ENCODE measurements around the gene GFER.

Gene GFER

DNA sequence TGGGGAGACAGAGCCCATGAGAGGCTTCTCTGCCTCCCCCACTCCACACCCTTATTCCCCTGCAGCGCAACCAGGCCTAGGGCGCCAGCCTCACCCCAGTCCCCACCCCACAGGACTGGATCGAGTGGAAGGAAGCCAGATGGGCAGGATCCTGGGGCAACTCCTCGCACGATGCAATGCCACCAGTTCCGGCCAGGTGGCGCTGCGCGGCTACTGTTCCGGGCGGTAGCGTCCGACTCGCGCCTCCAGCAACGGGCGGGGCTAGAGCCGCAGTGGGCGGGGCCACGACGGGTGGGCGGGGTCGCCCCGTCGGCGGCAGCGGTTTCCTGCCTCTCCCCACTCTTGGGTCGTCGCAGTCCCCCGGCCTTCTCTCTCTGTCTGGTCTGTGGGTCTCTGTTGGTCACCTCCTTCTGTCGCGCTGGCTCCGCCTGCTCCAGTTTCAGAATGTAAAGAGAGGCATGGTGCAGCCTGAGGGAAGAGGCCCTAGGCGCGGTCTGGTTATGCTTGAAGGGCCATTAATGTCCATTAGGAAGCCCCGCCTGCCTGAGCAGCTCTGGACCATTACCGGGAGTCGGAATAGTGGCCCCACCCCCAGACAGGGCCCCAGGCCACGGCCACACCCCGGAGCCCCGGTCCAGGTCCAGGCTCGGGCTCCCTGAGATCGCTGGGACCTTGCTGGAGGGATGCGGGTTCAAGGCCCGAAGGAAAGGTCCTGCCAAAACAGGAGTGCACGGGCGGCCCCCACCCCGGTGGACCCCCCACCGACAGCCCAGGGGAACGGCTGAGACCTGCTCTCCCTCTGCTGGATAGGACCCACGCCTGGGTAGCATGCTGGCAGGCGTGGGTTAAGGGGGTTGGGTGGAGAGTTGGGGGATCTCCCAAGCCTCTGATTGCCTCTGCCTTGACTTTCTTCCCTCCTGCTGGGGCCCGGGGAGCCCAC, 39.4 kb downstream of the GFER start:
- TF ChIP-seq CREB1 (IDR thresholded peaks at IDR 0.05; ENCODE audit: low read depth) (peak; percentile 10; the same call in 1 of the 2 replicates), NFIC (IDR thresholded peaks at IDR 0.05) (no peak; the same call in 1 of the 2 replicates), TAF1 (IDR thresholded peaks at IDR 0.05; ENCODE audit: low read depth) (0 out of 2 replicates have a peak, but pooled peaks have one; percentile 37), YY1 (IDR thresholded peaks at IDR 0.05; ENCODE audit: low read depth) (0 out of 2 replicates have a peak, but pooled peaks have one; percentile 13), CEBPB (IDR thresholded peaks at IDR 0.05) (no peak), FOXM1 (IDR thresholded peaks at IDR 0.05; ENCODE audit: borderline replicate concordance, low read depth) (no peak), TEAD4 (IDR thresholded peaks at IDR 0.05) (peak; percentile 46), EP300 (IDR thresholded peaks at IDR 0.05; ENCODE audit: borderline replicate concordance) (peak; percentile 49; the same call in 1 of the 2 replicates), RAD21 (IDR thresholded peaks at IDR 0.05; ENCODE audit: low read depth) (peak; percentile 98), TCF12 (IDR thresholded peaks at IDR 0.05; ENCODE audit: low read depth) (peak; percentile 57), ZBTB7A (IDR thresholded peaks at IDR 0.05; ENCODE audit: low read depth) (peak; percentile 46), EGR1 (IDR thresholded peaks at IDR 0.05) (no peak)
- TF ChIP-seq, protein P1, sequence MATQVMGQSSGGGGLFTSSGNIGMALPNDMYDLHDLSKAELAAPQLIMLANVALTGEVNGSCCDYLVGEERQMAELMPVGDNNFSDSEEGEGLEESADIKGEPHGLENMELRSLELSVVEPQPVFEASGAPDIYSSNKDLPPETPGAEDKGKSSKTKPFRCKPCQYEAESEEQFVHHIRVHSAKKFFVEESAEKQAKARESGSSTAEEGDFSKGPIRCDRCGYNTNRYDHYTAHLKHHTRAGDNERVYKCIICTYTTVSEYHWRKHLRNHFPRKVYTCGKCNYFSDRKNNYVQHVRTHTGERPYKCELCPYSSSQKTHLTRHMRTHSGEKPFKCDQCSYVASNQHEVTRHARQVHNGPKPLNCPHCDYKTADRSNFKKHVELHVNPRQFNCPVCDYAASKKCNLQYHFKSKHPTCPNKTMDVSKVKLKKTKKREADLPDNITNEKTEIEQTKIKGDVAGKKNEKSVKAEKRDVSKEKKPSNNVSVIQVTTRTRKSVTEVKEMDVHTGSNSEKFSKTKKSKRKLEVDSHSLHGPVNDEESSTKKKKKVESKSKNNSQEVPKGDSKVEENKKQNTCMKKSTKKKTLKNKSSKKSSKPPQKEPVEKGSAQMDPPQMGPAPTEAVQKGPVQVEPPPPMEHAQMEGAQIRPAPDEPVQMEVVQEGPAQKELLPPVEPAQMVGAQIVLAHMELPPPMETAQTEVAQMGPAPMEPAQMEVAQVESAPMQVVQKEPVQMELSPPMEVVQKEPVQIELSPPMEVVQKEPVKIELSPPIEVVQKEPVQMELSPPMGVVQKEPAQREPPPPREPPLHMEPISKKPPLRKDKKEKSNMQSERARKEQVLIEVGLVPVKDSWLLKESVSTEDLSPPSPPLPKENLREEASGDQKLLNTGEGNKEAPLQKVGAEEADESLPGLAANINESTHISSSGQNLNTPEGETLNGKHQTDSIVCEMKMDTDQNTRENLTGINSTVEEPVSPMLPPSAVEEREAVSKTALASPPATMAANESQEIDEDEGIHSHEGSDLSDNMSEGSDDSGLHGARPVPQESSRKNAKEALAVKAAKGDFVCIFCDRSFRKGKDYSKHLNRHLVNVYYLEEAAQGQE (IDR thresholded peaks at IDR 0.05; ENCODE audit: low read depth) = no peak
- TF ChIP-seq, protein P2, sequence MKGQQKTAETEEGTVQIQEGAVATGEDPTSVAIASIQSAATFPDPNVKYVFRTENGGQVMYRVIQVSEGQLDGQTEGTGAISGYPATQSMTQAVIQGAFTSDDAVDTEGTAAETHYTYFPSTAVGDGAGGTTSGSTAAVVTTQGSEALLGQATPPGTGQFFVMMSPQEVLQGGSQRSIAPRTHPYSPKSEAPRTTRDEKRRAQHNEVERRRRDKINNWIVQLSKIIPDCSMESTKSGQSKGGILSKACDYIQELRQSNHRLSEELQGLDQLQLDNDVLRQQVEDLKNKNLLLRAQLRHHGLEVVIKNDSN (IDR thresholded peaks at IDR 0.05) = no peak
- TF ChIP-seq, protein P3, sequence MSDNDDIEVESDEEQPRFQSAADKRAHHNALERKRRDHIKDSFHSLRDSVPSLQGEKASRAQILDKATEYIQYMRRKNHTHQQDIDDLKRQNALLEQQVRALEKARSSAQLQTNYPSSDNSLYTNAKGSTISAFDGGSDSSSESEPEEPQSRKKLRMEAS (IDR thresholded peaks at IDR 0.05) = peak; percentile 52

DNA sequence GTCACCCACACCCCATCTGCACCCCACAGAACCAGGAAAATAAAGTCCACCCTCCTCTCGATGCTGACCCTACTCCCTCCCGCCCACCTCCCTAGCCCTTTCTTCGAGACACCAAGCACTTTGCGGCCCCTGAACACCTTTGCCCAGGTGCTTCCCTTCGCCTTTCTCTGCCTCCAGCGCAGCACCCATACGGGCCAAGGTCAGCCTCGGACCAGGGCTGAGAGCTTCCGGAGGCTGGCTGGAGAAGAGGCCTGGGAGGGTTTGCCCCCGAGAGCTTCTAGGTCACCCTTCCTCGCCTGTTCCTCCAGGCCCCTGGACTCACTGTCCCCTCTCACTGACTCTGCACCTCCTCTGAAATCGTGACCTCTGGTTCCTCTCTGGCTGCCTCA, 40.0 kb downstream of the GFER start:
- TF ChIP-seq EGR1 (IDR thresholded peaks at IDR 0.05) (no peak), EP300 (IDR thresholded peaks at IDR 0.05; ENCODE audit: borderline replicate concordance) (no peak), RAD21 (IDR thresholded peaks at IDR 0.05; ENCODE audit: low read depth) (no peak), CEBPB (IDR thresholded peaks at IDR 0.05) (no peak), TCF12 (IDR thresholded peaks at IDR 0.05; ENCODE audit: low read depth) (no peak), FOXM1 (IDR thresholded peaks at IDR 0.05; ENCODE audit: borderline replicate concordance, low read depth) (no peak), NFIC (IDR thresholded peaks at IDR 0.05) (no peak), CREB1 (IDR thresholded peaks at IDR 0.05; ENCODE audit: low read depth) (no peak), YY1 (IDR thresholded peaks at IDR 0.05; ENCODE audit: low read depth) (no peak), ZBTB7A (IDR thresholded peaks at IDR 0.05; ENCODE audit: low read depth) (no peak), TAF1 (IDR thresholded peaks at IDR 0.05; ENCODE audit: low read depth) (no peak)
- TF ChIP-seq, protein P2 (IDR thresholded peaks at IDR 0.05) = no peak
- TF ChIP-seq, protein P1 (IDR thresholded peaks at IDR 0.05; ENCODE audit: low read depth) = no peak
- TF ChIP-seq, protein P3 (IDR thresholded peaks at IDR 0.05) = no peak

DNA sequence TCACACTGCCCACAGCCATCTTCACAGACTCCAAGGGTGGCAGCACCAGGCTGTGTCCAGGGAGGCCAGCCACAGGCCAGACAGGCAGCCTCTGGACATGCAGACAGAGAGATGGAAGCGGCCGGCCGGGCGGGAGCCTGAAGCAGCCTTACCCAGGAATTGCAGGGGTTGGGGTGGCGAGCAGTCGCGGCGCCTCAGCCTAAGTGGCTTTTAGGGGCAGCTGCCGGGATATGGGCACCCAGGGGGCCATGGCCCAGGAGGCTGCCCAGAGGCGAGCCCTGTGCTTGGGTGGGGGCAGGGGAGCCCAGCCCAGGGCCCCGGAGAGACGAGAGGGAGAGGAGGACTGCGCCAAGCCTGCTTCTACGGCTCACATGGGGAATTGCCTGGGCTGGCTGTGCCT, 41.3 kb downstream of the GFER start:
- TF ChIP-seq TAF1 (IDR thresholded peaks at IDR 0.05; ENCODE audit: low read depth) (no peak), ZBTB7A (IDR thresholded peaks at IDR 0.05; ENCODE audit: low read depth) (no peak), RAD21 (IDR thresholded peaks at IDR 0.05; ENCODE audit: low read depth) (no peak), EP300 (IDR thresholded peaks at IDR 0.05; ENCODE audit: borderline replicate concordance) (no peak), CREB1 (IDR thresholded peaks at IDR 0.05; ENCODE audit: low read depth) (no peak)
- TF ChIP-seq, protein P2 (IDR thresholded peaks at IDR 0.05) = no peak

DNA sequence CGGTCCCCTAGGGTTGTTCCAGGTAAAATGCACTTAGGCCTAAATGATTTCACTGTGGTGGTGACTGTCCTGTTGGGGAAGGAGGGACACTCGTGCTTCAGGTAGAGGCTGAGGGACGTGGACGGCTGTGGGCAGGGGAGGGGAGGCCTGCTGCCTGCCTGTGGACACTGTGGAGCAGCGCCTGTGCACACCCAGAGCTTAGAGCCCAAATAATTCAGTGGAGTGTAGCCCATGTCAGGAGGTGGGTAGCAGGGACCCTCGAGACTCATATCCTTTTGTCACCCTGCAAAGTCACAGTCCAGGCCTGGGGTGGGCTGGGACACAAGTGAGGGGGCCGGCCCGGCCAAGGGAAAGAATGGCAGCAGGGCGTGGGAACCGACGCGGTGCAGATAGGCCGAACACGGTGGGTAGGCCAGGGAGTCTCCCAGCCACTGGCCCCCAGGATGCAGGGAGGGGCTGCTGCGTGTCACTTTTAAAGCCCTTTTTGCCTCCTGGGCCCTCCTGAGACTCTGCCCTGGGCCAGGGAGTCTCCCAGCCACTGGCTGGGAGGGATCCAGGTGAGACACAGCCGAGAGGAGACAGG, 42.0 kb downstream of the GFER start:
- TF ChIP-seq CREB1 (IDR thresholded peaks at IDR 0.05; ENCODE audit: low read depth) (no peak), TCF12 (IDR thresholded peaks at IDR 0.05; ENCODE audit: low read depth) (no peak), NFIC (IDR thresholded peaks at IDR 0.05) (no peak), CEBPB (IDR thresholded peaks at IDR 0.05) (no peak), EGR1 (IDR thresholded peaks at IDR 0.05) (no peak), RAD21 (IDR thresholded peaks at IDR 0.05; ENCODE audit: low read depth) (no peak), TAF1 (IDR thresholded peaks at IDR 0.05; ENCODE audit: low read depth) (no peak), YY1 (IDR thresholded peaks at IDR 0.05; ENCODE audit: low read depth) (no peak), TEAD4 (IDR thresholded peaks at IDR 0.05) (no peak), FOXM1 (IDR thresholded peaks at IDR 0.05; ENCODE audit: borderline replicate concordance, low read depth) (no peak), ZBTB7A (IDR thresholded peaks at IDR 0.05; ENCODE audit: low read depth) (no peak), EP300 (IDR thresholded peaks at IDR 0.05; ENCODE audit: borderline replicate concordance) (no peak)
- TF ChIP-seq, protein P2 (IDR thresholded peaks at IDR 0.05) = no peak
- TF ChIP-seq, protein P3 (IDR thresholded peaks at IDR 0.05) = no peak
- TF ChIP-seq, protein P1 (IDR thresholded peaks at IDR 0.05; ENCODE audit: low read depth) = no peak

Data from Ishikawa (cell line).